ENCODE results near the gene GMDS.
A peak's percentile ranks its signal among the peaks of the same experiment; 100 is the strongest.

GMDS gene

GRCh38 chr6:1596088-1596852, 649.1 kb downstream of the GMDS start:
- DNase-seq = peak in 48 of 56 donors; percentile 20 to 75 (median 42)

GRCh38 chr6:1595271-1596087, 649.9 kb downstream of the GMDS start:
- DNase-seq = no peak

- DNase-seq = no peak
Measured at GRCh38 chr6:1594445-1595200, 650.8 kb downstream of the GMDS start.

- DNase-seq = no peak
Measured at GRCh38 chr6:1593958-1594314, 651.5 kb downstream of the GMDS start.

GRCh38 chr6:1593286-1593957, 652.0 kb downstream of the GMDS start:
- peak in 1 of 56 donors; percentile 16 for DNase-seq

- no peak for DNase-seq
Measured at GRCh38 chr6:1592852-1593251, 652.6 kb downstream of the GMDS start.

GRCh38 chr6:1591926-1592325, 653.5 kb downstream of the GMDS start:
- DNase-seq = no peak

GRCh38 chr6:1591243-1591642, 654.2 kb downstream of the GMDS start:
- no peak for DNase-seq

- DNase-seq = no peak
Measured at GRCh38 chr6:1590580-1590979, 654.8 kb downstream of the GMDS start.

GRCh38 chr6:1589208-1589607, 656.2 kb downstream of the GMDS start:
- no peak for DNase-seq

GRCh38 chr6:1587977-1588376, 657.4 kb downstream of the GMDS start:
- DNase-seq = no peak

- DNase-seq = no peak
Measured at GRCh38 chr6:1587546-1587945, 657.9 kb downstream of the GMDS start.

- no peak for DNase-seq
Measured at GRCh38 chr6:1586861-1587450, 658.4 kb downstream of the GMDS start.

- no peak for DNase-seq
Measured at GRCh38 chr6:1586256-1586655, 659.1 kb downstream of the GMDS start.

- DNase-seq = no peak
Measured at GRCh38 chr6:1585669-1586049, 659.7 kb downstream of the GMDS start.

GRCh38 chr6:1584996-1585668, 660.3 kb downstream of the GMDS start:
- no peak for DNase-seq

- no peak for DNase-seq
Measured at GRCh38 chr6:1584146-1584545, 661.3 kb downstream of the GMDS start.

GRCh38 chr6:1581120-1581991, 664.0 kb downstream of the GMDS start:
- peak in 17 of 56 donors; percentile 12 to 54 (median 26) for DNase-seq

- DNase-seq = no peak
Measured at GRCh38 chr6:1580585-1580984, 664.8 kb downstream of the GMDS start.

Measured in nucleus accumbens (tissue), 56 donors.